ENCODE data around the gene NKIRAS1.
A peak's percentile ranks its signal among the peaks of the same experiment; 100 is the strongest.
"Not testable (repeated sequence)": the region's sequence is repeated elsewhere in the genome, so short reads cannot be mapped to it uniquely, and the experiment has no call there.

The NKIRAS1 gene

GRCh38 chr3:23916152-23916885 lies 471 bp downstream of the NKIRAS1 start:
- DNase-seq (ENCODE audit: insufficient read length), result no peak
- FAIRE-seq, result no peak
- TF ChIP-seq POLR2AphosphoS5 (IDR thresholded peaks at IDR 0.05; ENCODE audit: low read depth, low read length), result no peak
- no peak for TF ChIP-seq TAF1 (IDR thresholded peaks at IDR 0.05; ENCODE audit: borderline replicate concordance, low read depth, low read length)

- no peak for TF ChIP-seq POLR2AphosphoS5 (IDR thresholded peaks at IDR 0.05; ENCODE audit: low read depth, low read length)
- TF ChIP-seq TAF1 (IDR thresholded peaks at IDR 0.05; ENCODE audit: borderline replicate concordance, low read depth, low read length), result no peak
- FAIRE-seq, result no peak
- DNase-seq (ENCODE audit: insufficient read length), result no peak
Measured at GRCh38 chr3:23915537-23916108, 1.2 kb downstream of the NKIRAS1 start.

GRCh38 chr3:23913873-23914743 lies 2.7 kb downstream of the NKIRAS1 start:
- DNase-seq (ENCODE audit: insufficient read length), result no peak
- TF ChIP-seq POLR2A (IDR thresholded peaks at IDR 0.05; ENCODE audit: low read depth, low read length) (no peak), TAF1 (IDR thresholded peaks at IDR 0.05; ENCODE audit: borderline replicate concordance, low read depth, low read length) (no peak), POLR2AphosphoS5 (IDR thresholded peaks at IDR 0.05; ENCODE audit: low read depth, low read length) (no peak)
- no peak for FAIRE-seq

- TF ChIP-seq TAF1 (IDR thresholded peaks at IDR 0.05; ENCODE audit: borderline replicate concordance, low read depth, low read length) (no peak), POLR2AphosphoS5 (IDR thresholded peaks at IDR 0.05; ENCODE audit: low read depth, low read length) (no peak), POLR2A (IDR thresholded peaks at IDR 0.05; ENCODE audit: low read depth, low read length) (no peak)
- no peak for DNase-seq (ENCODE audit: insufficient read length)
- FAIRE-seq, result no peak
Measured at GRCh38 chr3:23913182-23913581, 3.6 kb downstream of the NKIRAS1 start.

- not testable (repeated sequence) for DNase-seq (ENCODE audit: insufficient read length); FAIRE-seq
Measured at GRCh38 chr3:23912335-23912734, 4.5 kb downstream of the NKIRAS1 start.

- TF ChIP-seq TAF1 (IDR thresholded peaks at IDR 0.05; ENCODE audit: borderline replicate concordance, low read depth, low read length) (no peak), POLR2AphosphoS5 (IDR thresholded peaks at IDR 0.05; ENCODE audit: low read depth, low read length) (no peak), POLR2A (IDR thresholded peaks at IDR 0.05; ENCODE audit: low read depth, low read length) (no peak)
- DNase-seq (ENCODE audit: insufficient read length) (no peak), FAIRE-seq (no peak)
Measured at GRCh38 chr3:23911397-23911796, 5.4 kb downstream of the NKIRAS1 start.

- TF ChIP-seq POLR2A (IDR thresholded peaks at IDR 0.05; ENCODE audit: low read depth, low read length), result no peak
- TF ChIP-seq POLR2AphosphoS5 (IDR thresholded peaks at IDR 0.05; ENCODE audit: low read depth, low read length), result no peak
- no peak for TF ChIP-seq TAF1 (IDR thresholded peaks at IDR 0.05; ENCODE audit: borderline replicate concordance, low read depth, low read length)
- no peak for FAIRE-seq
- no peak for DNase-seq (ENCODE audit: insufficient read length)
Measured at GRCh38 chr3:23909341-23909740, 7.4 kb downstream of the NKIRAS1 start.

- DNase-seq (ENCODE audit: insufficient read length) (no peak), FAIRE-seq (no peak)
- TF ChIP-seq TAF1 (IDR thresholded peaks at IDR 0.05; ENCODE audit: borderline replicate concordance, low read depth, low read length), result no peak
- TF ChIP-seq POLR2A (IDR thresholded peaks at IDR 0.05; ENCODE audit: low read depth, low read length), result no peak
Measured at GRCh38 chr3:23904545-23904944, 12.2 kb downstream of the NKIRAS1 start.

- no peak for DNase-seq (ENCODE audit: insufficient read length)
- no peak for FAIRE-seq
Measured at GRCh38 chr3:23900744-23901143, 16.0 kb downstream of the NKIRAS1 start.

GRCh38 chr3:23895181-23895580 lies 21.6 kb downstream of the NKIRAS1 start:
- no peak for DNase-seq (ENCODE audit: insufficient read length)
- no peak for TF ChIP-seq TAF1 (IDR thresholded peaks at IDR 0.05; ENCODE audit: borderline replicate concordance, low read depth, low read length)
- no peak for TF ChIP-seq POLR2A (IDR thresholded peaks at IDR 0.05; ENCODE audit: low read depth, low read length)
- no peak for TF ChIP-seq POLR2AphosphoS5 (IDR thresholded peaks at IDR 0.05; ENCODE audit: low read depth, low read length)
- no peak for FAIRE-seq

More at GRCh38 chr3:23900744-23901143, 16.0 kb downstream of the NKIRAS1 start:
- TF ChIP-seq TAF1 (IDR thresholded peaks at IDR 0.05; ENCODE audit: borderline replicate concordance, low read depth, low read length), result no peak
- TF ChIP-seq POLR2A (IDR thresholded peaks at IDR 0.05; ENCODE audit: low read depth, low read length), result no peak
- TF ChIP-seq POLR2AphosphoS5 (IDR thresholded peaks at IDR 0.05; ENCODE audit: low read depth, low read length), result no peak

- TF ChIP-seq POLR2A (IDR thresholded peaks at IDR 0.05; ENCODE audit: low read depth, low read length) (peak; percentile 19; the same call in 1 of the 2 replicates), TAF1 (IDR thresholded peaks at IDR 0.05; ENCODE audit: borderline replicate concordance, low read depth, low read length) (no peak), POLR2AphosphoS5 (IDR thresholded peaks at IDR 0.05; ENCODE audit: low read depth, low read length) (peak; percentile 43)
- FAIRE-seq (no peak), DNase-seq (ENCODE audit: insufficient read length) (no peak)
Measured at GRCh38 chr3:23894254-23895061, 22.3 kb downstream of the NKIRAS1 start.
